ENCODE data around the gene ISYNA1. TPM values are rescaled to one million over a fixed set of nuclear protein-coding genes. Genes with fewer than 3 reads are reported as not detected.
A peak's percentile ranks its signal among the peaks of the same experiment; 100 is the strongest.

Gene ISYNA1
- total and polyA plus RNA-seq, 10 of the 15 experiments (the other 5 are each of a cell fraction or from before 2014, with no cell fraction given) = 1.9 to 37.0 (median 9.1) TPM

GRCh38 chr19:18444513-18444912 is 6.6 kb upstream of the ISYNA1 start:
- ChIA-PET SMC1A (ENCODE audit: uncharacterized antibody, unreplicated experiment) (no interaction called here), CTCF (no interaction called here), RAD21 (ENCODE audit: unreplicated experiment) (no interaction called here), POLR2A (no interaction called here)
- Histone ChIP-seq H3K4me2 (ENCODE audit: control insufficient read depth, insufficient read depth) (no peak overlapping the region), H3K27me3 (replicated peaks in 1 of 2; ENCODE audit: control insufficient read depth in 2 of 2, insufficient read depth in 2 of 2, low read length in 1 of 2) (no peaks in the 10 kb centered on the region), H3K79me2 (ENCODE audit: control insufficient read depth, insufficient read depth, low read length) (no peaks in the 10 kb centered on the region), H3K9me3 (replicated peaks; ENCODE audit: control insufficient read depth, insufficient read depth, low read length) (no peaks in the 10 kb centered on the region), H3K36me3 (ENCODE audit: control insufficient read depth in 2 of 2, insufficient read depth in 2 of 2, low read length in 1 of 2) (peaks cover 11 to 30% of the 10 kb centered on the region in 2 experiments; a peak in 3 of 4 replicates), H3K4me3 (no peak overlapping the region), H4K20me1 (ENCODE audit: control insufficient read depth, insufficient read depth) (no peaks in the 10 kb centered on the region; the same call in 1 of the 2 replicates), H3K27ac (ENCODE audit: control insufficient read depth, insufficient read depth) (no peak overlapping the region), H2AFZ (ENCODE audit: control insufficient read depth, low read depth, low read length) (no peak overlapping the region), H3K4me1 (ENCODE audit: control insufficient read depth, insufficient read depth, low read length) (peaks cover 3% of the 10 kb centered on the region; the same call in 1 of the 2 replicates), H3K9ac (ENCODE audit: control insufficient read depth, insufficient read depth, low read length) (no peak overlapping the region)
- ATAC-seq (no peak), DNase-seq (ENCODE audit: low read depth, low spot score) (no peak), FAIRE-seq (no peak)
- intact Hi-C loops (cut with micrococcal nuclease; ENCODE audit: unreplicated experiment) (no loop called here), in situ Hi-C loops (cut with MboI) (no loop called here)
- WGBS (ENCODE audit: insufficient coverage, insufficient replicate concordance, low lambda C conversion rate, missing lambda C conversion rate) = 96% methylated on average over 19 of the region's 19 CpGs
- TF ChIP-seq EGR1 (IDR thresholded peaks at IDR 0.05; ENCODE audit: borderline replicate concordance in 1 of 2, low read depth in 2 of 2, low read length in 2 of 2) = no peak
- TF ChIP-seq BMI1 (IDR thresholded peaks at IDR 0.05; ENCODE audit: borderline replicate concordance) = no peak
- TSS peak; percentile 25 for BruUV-seq (replicated peaks)

GRCh38 chr19:18443831-18444230 is 5.9 kb upstream of the ISYNA1 start:
- TF ChIP-seq CUX1 (IDR thresholded peaks at IDR 0.05; ENCODE audit: insufficient replicate concordance, low read depth, low read length) = no peak
- peak; percentile 21; the same call in 1 of the 2 replicates for TF ChIP-seq POLR2A (IDR thresholded peaks at IDR 0.05; ENCODE audit: low read depth, low read length)
- no peak for TF ChIP-seq TCF12 (IDR thresholded peaks at IDR 0.05; ENCODE audit: low read depth, low read length)
- TF ChIP-seq MYC (IDR thresholded peaks at IDR 0.05; ENCODE audit: insufficient read depth, insufficient read length, insufficient replicate concordance, low read length, severe bottlenecking) = no peak
- TF ChIP-seq ATF2 (IDR thresholded peaks at IDR 0.05; ENCODE audit: low read length) = no peak
- no peak for TF ChIP-seq CREB1 (IDR thresholded peaks at IDR 0.05; ENCODE audit: low read depth)
- no peak for TF ChIP-seq SMAD1 (IDR thresholded peaks at IDR 0.05; ENCODE audit: low read depth, partially characterized antibody)
- no peak for TF ChIP-seq JUND (IDR thresholded peaks at IDR 0.05; ENCODE audit: low read depth, low read length)
- no peak for TF ChIP-seq TARDBP (IDR thresholded peaks at IDR 0.05; ENCODE audit: borderline replicate concordance)
- ChIA-PET SMC1A (ENCODE audit: uncharacterized antibody, unreplicated experiment) (no interaction called here), POLR2A (no interaction called here), RAD21 (ENCODE audit: unreplicated experiment) (no interaction called here), CTCF (no interaction called here)
- in situ Hi-C loops (cut with MboI) = no loop called here
- intact Hi-C loops (cut with micrococcal nuclease; ENCODE audit: unreplicated experiment) = no loop called here
- Histone ChIP-seq H4K20me1 (ENCODE audit: control insufficient read depth, insufficient read depth) (no peaks in the 10 kb centered on the region; the same call in 1 of the 2 replicates), H3K4me3 (no peak overlapping the region), H3K4me1 (ENCODE audit: control insufficient read depth, insufficient read depth, low read length) (peaks cover 3% of the 10 kb centered on the region; the same call in 1 of the 2 replicates), H3K79me2 (ENCODE audit: control insufficient read depth, insufficient read depth, low read length) (no peaks in the 10 kb centered on the region), H3K27ac (ENCODE audit: control insufficient read depth, insufficient read depth) (no peak overlapping the region), H3K36me3 (ENCODE audit: control insufficient read depth in 2 of 2, insufficient read depth in 2 of 2, low read length in 1 of 2) (peaks cover 11 to 26% of the 10 kb centered on the region in 2 experiments; a peak in 3 of 4 replicates), H3K27me3 (replicated peaks in 1 of 2; ENCODE audit: control insufficient read depth in 2 of 2, insufficient read depth in 2 of 2, low read length in 1 of 2) (no peaks in the 10 kb centered on the region), H3K4me2 (ENCODE audit: control insufficient read depth, insufficient read depth) (no peak overlapping the region), H2AFZ (ENCODE audit: control insufficient read depth, low read depth, low read length) (no peak overlapping the region), H3K9ac (ENCODE audit: control insufficient read depth, insufficient read depth, low read length) (no peak overlapping the region), H3K9me3 (replicated peaks; ENCODE audit: control insufficient read depth, insufficient read depth, low read length) (no peaks in the 10 kb centered on the region)
- FAIRE-seq (no peak), DNase-seq (ENCODE audit: low read depth, low spot score) (no peak), ATAC-seq (no peak)
- BruUV-seq (replicated peaks) = no TSS peak
- 86% methylated on average over 11 of the region's 11 CpGs for WGBS (ENCODE audit: insufficient coverage, insufficient replicate concordance, low lambda C conversion rate, missing lambda C conversion rate)
